Effector memory CD8-positive, alpha-beta T cell (primary cell): ENCODE measurements around the gene MKNK1.

Experiments
- ATAC-seq: fragments of 150-1000 bp; cut with Tn5 transposase; replicated peaks from 2 replicates; pipeline ENCODE4 v1.10.0; 2021; ENCODE audit warnings: mild to moderate bottlenecking, moderate library complexity
- DNase-seq, 3 experiments: peaks; one replicate each; pipeline ENCODE4 v3.0.0; 2021
- H3K27ac Mint-ChIP-seq, 2 donors: one replicate each; pipeline ENCODE4 v1.8.0; 2022; ENCODE audit warnings: mild to moderate bottlenecking in 2 of 2, mixed read lengths in 2 of 2, moderate library complexity in 2 of 2
- H3K27me3 Mint-ChIP-seq, 2 donors: one replicate each; pipeline ENCODE4 v1.8.0; 2022; ENCODE audit warnings: mixed read lengths in 2 of 2
- H3K36me3 Mint-ChIP-seq: one replicate; pipeline ENCODE4 v1.8.0; 2022; ENCODE audit warnings: mild to moderate bottlenecking, moderate library complexity, mixed read lengths; ENCODE audit not compliant: insufficient read depth
- H3K4me1 Mint-ChIP-seq, 2 donors: one replicate each; pipeline ENCODE4 v1.8.0; 2022; ENCODE audit warnings: low read depth in 2 of 2, mixed read lengths in 2 of 2
- H3K4me3 Mint-ChIP-seq, 2 donors: one replicate each; pipeline ENCODE4 v1.8.0; 2022; ENCODE audit warnings: mild to moderate bottlenecking in 2 of 2, mixed read lengths in 2 of 2, moderate library complexity in 2 of 2
- H3K9me3 Mint-ChIP-seq, 2 donors: one replicate each; pipeline ENCODE4 v1.8.0; 2022; ENCODE audit warnings: mixed read lengths in 2 of 2

MKNK1 gene

DNA sequence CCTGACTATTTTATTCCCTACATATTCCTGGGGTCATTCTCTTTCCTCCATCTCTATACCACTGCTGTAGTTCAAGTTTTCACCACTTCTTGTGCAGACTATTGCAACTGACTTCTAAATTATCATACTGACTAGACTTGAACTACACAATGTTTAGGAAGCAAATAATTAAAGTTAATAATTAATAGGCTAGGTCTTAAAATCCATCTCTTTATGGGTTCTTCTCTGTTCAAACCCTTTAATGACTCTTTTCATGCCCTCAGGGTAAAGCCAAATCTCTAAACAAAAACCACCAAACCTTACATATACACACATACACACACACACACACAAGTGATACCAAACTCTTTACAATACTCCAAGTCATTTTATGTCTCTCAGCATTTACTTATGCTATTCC, 34.9 kb upstream of the MKNK1 start:
- DNase-seq (no peak), ATAC-seq (no peak)
- Mint-ChIP-seq H3K27me3 (no peaks in the 10 kb centered on the region), H3K9me3 (no peaks in the 10 kb centered on the region), H3K27ac (peak overlapping the region in 1 of 2 donors; percentile 47), H3K4me1 (no peaks in the 10 kb centered on the region), H3K36me3 (peaks cover 14% of the 10 kb centered on the region), H3K4me3 (no peak overlapping the region)

DNA sequence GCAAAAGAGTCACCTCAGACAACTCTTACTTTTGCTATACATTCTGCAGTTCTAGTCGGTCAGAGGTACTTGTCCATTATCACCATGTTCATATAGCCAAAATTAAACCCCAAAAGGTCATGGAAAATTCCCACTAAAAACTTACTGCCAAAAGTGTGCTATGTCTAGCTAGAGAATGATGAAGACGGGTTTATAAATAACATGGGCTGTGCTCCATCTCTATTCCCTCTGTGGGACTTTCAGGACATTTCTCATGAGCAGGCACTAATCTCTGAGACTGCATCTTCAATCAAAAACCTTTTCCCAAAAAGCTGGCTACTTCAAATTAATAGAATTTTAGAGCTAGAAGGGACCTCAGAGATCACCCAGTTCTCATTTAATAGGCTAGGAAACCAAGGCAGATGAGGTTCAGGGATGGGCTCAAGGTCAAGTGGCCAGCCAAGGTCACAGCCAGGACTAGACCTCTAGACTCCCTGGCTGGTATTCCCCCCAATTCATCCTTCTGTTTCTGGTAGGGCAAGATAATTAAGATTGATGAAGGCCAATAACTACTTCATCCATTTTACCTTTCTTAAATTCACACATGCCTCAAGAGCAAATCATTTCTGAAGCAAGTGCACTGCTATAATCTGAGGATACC, 33.5 kb upstream of the MKNK1 start:
- no peak overlapping the region for H3K4me3 Mint-ChIP-seq
- no peaks in the 10 kb centered on the region for H3K27me3 Mint-ChIP-seq
- H3K4me1 Mint-ChIP-seq: no peaks in the 10 kb centered on the region
- peaks cover 14% of the 10 kb centered on the region for H3K36me3 Mint-ChIP-seq
- H3K27ac Mint-ChIP-seq: no peak overlapping the region
- ATAC-seq (no peak), DNase-seq (no peak)
- no peaks in the 10 kb centered on the region for H3K9me3 Mint-ChIP-seq

DNA sequence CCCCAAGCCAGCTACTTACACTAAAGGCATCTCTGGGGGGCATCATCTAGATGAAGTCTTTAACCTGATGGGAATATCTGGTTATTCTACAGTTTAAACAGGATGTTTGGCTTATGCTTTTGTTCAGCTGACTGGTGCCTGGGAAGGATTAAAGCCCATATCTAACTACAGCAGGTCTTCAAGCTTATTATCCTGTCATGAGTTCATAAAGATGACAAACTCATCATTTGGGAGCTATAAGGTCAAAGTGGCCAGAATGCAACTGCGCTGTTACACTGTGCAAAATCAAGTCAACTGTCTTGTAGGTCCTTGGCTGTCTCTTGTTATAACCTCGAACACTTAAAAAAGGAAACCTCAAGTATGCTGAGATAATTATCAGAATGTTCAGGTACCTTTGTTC, 31.1 kb upstream of the MKNK1 start:
- no peak for DNase-seq
- no peaks in the 10 kb centered on the region for H3K9me3 Mint-ChIP-seq
- H3K27me3 Mint-ChIP-seq: no peaks in the 10 kb centered on the region
- peaks cover 14% of the 10 kb centered on the region for H3K36me3 Mint-ChIP-seq
- H3K4me1 Mint-ChIP-seq: no peaks in the 10 kb centered on the region
- H3K27ac Mint-ChIP-seq: no peak overlapping the region
- no peak overlapping the region for H3K4me3 Mint-ChIP-seq
- ATAC-seq: no peak

GRCh38 chr1:46630719-46631118, 26.7 kb upstream of the MKNK1 start:
- Mint-ChIP-seq H3K4me1 (no peaks in the 10 kb centered on the region), H3K36me3 (peaks cover 10% of the 10 kb centered on the region), H3K27ac (no peak overlapping the region), H3K9me3 (no peaks in the 10 kb centered on the region), H3K27me3 (no peaks in the 10 kb centered on the region), H3K4me3 (no peak overlapping the region)
- ATAC-seq (no peak), DNase-seq (no peak)

DNA sequence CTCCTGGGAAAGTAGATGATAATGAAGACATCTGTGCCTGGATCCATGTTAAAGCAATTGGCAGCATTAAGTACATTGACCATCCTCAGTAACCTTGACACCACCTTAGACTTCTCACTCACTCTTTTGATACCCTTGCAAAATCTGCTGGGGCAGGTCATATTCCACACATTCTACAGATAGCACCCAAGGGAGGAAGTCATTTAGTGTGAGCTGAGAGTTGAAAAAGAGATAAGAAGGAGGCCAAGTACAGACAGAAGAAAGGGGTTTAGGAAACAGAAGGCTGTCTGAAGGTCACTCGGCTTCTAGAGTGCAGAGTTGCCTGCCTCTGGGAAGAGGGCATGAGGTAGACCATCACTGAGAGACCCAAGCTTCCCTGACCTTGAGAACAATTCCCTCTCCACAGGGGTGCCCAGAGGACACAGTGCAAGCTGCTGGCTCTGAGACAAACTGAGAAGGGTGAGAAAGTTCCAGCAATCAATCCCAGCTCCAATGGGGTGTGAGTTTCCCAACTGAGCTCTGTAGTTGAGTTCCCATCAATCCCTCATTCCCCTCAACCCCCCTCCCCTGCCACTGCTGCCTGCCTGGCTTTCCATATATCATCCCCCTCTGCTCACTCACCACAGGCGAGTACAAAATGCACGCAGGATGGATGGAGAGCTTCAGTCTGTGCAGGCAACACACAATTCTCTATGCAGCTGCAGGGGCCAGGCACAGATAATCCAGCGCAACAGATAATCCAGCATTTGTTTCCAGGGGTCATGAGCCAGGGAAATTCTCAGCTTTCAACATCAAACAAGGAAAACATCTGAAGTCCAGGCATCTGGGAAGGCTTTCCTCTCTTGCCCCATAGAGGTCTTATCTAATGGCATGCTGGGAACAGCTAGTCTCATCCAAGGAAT, 19.9 kb upstream of the MKNK1 start:
- ATAC-seq (no peak), DNase-seq (no peak)
- Mint-ChIP-seq H3K4me3 (no peak overlapping the region), H3K9me3 (no peaks in the 10 kb centered on the region), H3K4me1 (no peaks in the 10 kb centered on the region), H3K36me3 (no peaks in the 10 kb centered on the region), H3K27ac (no peak overlapping the region), H3K27me3 (no peaks in the 10 kb centered on the region)

GRCh38 chr1:46622344-46622743, 18.3 kb upstream of the MKNK1 start:
- Mint-ChIP-seq H3K4me3 (no peak overlapping the region), H3K9me3 (no peaks in the 10 kb centered on the region)
- DNase-seq: no peak

GRCh38 chr1:46621930-46622329, 17.9 kb upstream of the MKNK1 start:
- Mint-ChIP-seq H3K27ac (no peak overlapping the region), H3K36me3 (no peaks in the 10 kb centered on the region), H3K9me3 (no peaks in the 10 kb centered on the region), H3K27me3 (no peaks in the 10 kb centered on the region), H3K4me1 (peaks cover 7 to 8% of the 10 kb centered on the region in 2 donors), H3K4me3 (no peak overlapping the region)
- no peak for DNase-seq
- no peak for ATAC-seq

More at GRCh38 chr1:46622344-46622743, 18.3 kb upstream of the MKNK1 start:
- no peak for ATAC-seq
- Mint-ChIP-seq H3K27me3 (no peaks in the 10 kb centered on the region), H3K27ac (no peak overlapping the region), H3K4me1 (peaks cover 2 to 4% of the 10 kb centered on the region in 2 donors), H3K36me3 (no peaks in the 10 kb centered on the region)

GRCh38 chr1:46619656-46620258, 15.7 kb upstream of the MKNK1 start:
- no peak overlapping the region for H3K27ac Mint-ChIP-seq

GRCh38 chr1:46618754-46619415, 14.8 kb upstream of the MKNK1 start:
- Mint-ChIP-seq H3K4me3 (no peak overlapping the region), H3K36me3 (no peaks in the 10 kb centered on the region), H3K4me1 (peaks cover 26 to 30% of the 10 kb centered on the region in 2 donors), H3K27ac (peak overlapping the region in 1 of 2 donors; percentile 7), H3K9me3 (no peaks in the 10 kb centered on the region), H3K27me3 (no peaks in the 10 kb centered on the region)
- ATAC-seq (no peak), DNase-seq (no peak)

More at GRCh38 chr1:46619656-46620258, 15.7 kb upstream of the MKNK1 start:
- DNase-seq: no peak
- H3K27me3 Mint-ChIP-seq: no peaks in the 10 kb centered on the region
- H3K4me3 Mint-ChIP-seq: no peak overlapping the region
- H3K36me3 Mint-ChIP-seq: no peaks in the 10 kb centered on the region
- peaks cover 24 to 25% of the 10 kb centered on the region in 2 donors for H3K4me1 Mint-ChIP-seq
- no peak for ATAC-seq
- no peaks in the 10 kb centered on the region for H3K9me3 Mint-ChIP-seq

DNA sequence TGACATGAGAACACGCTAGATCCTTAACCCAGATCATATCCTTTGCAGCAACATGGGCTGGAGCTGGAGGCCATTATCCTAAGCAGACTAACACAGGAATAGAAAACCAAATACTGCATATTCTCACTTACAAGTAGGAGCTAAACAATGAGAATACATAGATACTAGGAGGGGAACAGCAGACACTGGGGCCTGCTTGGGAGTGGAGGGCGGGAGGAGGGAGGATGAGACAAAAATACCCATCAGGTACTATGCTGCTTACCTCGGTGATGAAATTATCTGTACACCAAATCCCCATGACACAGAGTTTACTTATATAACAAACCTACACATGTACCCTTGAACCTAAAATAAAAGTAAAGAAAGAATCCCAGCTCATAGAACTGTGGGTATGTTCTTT, 13.8 kb upstream of the MKNK1 start:
- no peaks in the 10 kb centered on the region for H3K9me3 Mint-ChIP-seq
- peaks cover 5% of the 10 kb centered on the region for H3K36me3 Mint-ChIP-seq
- peaks cover 26 to 40% of the 10 kb centered on the region in 2 donors for H3K4me1 Mint-ChIP-seq
- peak overlapping the region; percentile 93 to 96 for H3K27ac Mint-ChIP-seq
- ATAC-seq: no peak
- no peaks in the 10 kb centered on the region for H3K27me3 Mint-ChIP-seq
- no peak for DNase-seq
- peak overlapping the region; percentile 95 to 96 for H3K4me3 Mint-ChIP-seq

- ATAC-seq: no peak
- H3K36me3 Mint-ChIP-seq: peaks cover 5% of the 10 kb centered on the region
- peak overlapping the region; percentile 93 to 96 for H3K27ac Mint-ChIP-seq
- H3K4me3 Mint-ChIP-seq: peak overlapping the region; percentile 95 to 96
- H3K4me1 Mint-ChIP-seq: peaks cover 26 to 42% of the 10 kb centered on the region in 2 donors
- no peaks in the 10 kb centered on the region for H3K27me3 Mint-ChIP-seq
- no peaks in the 10 kb centered on the region for H3K9me3 Mint-ChIP-seq
- DNase-seq: no peak
Measured at GRCh38 chr1:46617108-46617800, 13.2 kb upstream of the MKNK1 start.

DNA sequence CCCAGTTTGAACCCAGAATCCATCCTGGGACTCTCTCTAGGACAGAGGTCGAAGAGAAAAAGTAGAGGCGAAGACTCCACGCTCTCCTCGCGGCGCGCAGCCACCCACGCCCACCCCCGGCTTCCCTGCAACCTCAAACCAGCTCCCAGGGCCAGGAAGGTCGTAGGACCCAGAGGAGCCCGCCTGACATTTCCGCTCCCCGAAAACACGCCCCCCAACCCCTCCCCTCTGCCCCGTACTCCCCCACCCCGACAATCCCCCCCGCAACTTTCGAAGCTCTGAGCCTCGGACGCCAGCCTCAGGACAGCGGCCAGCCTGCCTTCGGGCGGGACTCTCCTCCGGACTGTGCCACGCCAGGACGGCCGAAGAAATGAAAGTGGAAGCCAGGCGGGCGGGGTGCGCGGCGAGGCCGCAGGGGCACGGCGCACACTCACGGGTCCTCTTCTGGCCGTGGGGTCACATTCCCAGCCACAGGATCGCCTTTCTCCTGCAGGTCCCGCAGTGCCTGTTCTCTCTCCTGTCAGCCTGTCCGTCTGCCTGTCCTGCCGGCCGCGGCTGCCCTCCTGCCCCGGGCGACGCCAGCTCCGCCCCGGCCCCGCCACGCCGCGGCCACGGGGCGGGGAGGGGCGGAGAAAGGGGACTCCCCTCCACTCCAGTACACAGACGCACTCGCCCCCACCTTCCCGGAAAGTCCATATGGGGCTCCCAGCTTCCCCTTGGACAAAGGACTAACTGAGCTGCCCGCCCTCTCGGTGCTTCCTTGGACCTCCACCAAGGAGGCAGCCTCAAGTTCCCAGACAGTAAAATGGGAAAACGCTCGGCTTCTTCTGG, 12.4 kb upstream of the MKNK1 start, which contains the start of gene MOB3C:
Gene MOB3C, minus strand, starts transcription at position 535 of the 831 bp plus-strand sequence. CDS start 3,490 bp downstream, outside the sequence.
- H3K4me1 Mint-ChIP-seq: peaks cover 26 to 44% of the 10 kb centered on the region in 2 donors
- DNase-seq (peak; percentile 46 to 52 (median 50)), ATAC-seq (peak; percentile 81)
- peak within 1 kb of the TSS; percentile 95 to 96 for H3K4me3 Mint-ChIP-seq
- peak within 1 kb of the TSS; percentile 93 to 96 for H3K27ac Mint-ChIP-seq
- H3K36me3 Mint-ChIP-seq: peaks cover 5% of the 10 kb centered on the region
- no peaks in the 10 kb centered on the region for H3K9me3 Mint-ChIP-seq
- no peaks in the 10 kb centered on the region for H3K27me3 Mint-ChIP-seq
